Glutamatergic neuron (in vitro differentiated cells): ENCODE results near the gene TCEANC2. TPM values are rescaled to one million over a fixed set of nuclear protein-coding genes. Genes with fewer than 3 reads are reported as not detected.

Experiments used
- DNase-seq: peaks from one replicate; pipeline ENCODE4 v3.0.0; 2022
- H3K27ac Mint-ChIP-seq: one replicate; pipeline ENCODE4 v1.8.0; 2020; ENCODE audit warnings: mild to moderate bottlenecking, mixed read lengths, inconsistent platforms; ENCODE audit not compliant: unreplicated experiment
- H3K27me3 Mint-ChIP-seq: one replicate; pipeline ENCODE4 v1.8.0; 2020; ENCODE audit warnings: mild to moderate bottlenecking, moderate library complexity, mixed read lengths, inconsistent platforms; ENCODE audit not compliant: unreplicated experiment
- H3K36me3 Mint-ChIP-seq: one replicate; pipeline ENCODE4 v1.8.0; 2020; ENCODE audit warnings: mild to moderate bottlenecking, mixed read lengths, inconsistent platforms; ENCODE audit not compliant: unreplicated experiment
- H3K4me1 Mint-ChIP-seq: one replicate; pipeline ENCODE4 v1.8.0; 2020; ENCODE audit warnings: mild to moderate bottlenecking, low read depth, mixed read lengths, inconsistent platforms; ENCODE audit not compliant: unreplicated experiment
- H3K4me3 Mint-ChIP-seq: one replicate; pipeline ENCODE4 v1.8.0; 2020; ENCODE audit warnings: mild to moderate bottlenecking, mixed read lengths, inconsistent platforms; ENCODE audit not compliant: unreplicated experiment
- H3K9me3 Mint-ChIP-seq: one replicate; pipeline ENCODE4 v1.8.0; 2020; ENCODE audit warnings: mild to moderate bottlenecking, moderate library complexity, mixed read lengths, inconsistent platforms; ENCODE audit not compliant: unreplicated experiment
- CTCF ChIP-seq: fragments of 200-600 bp; sonication (generic); IDR thresholded peaks from one replicate; pipeline ENCODE4 v1.5.0; 2021; ENCODE audit not compliant: partially characterized antibody, unreplicated experiment
- total RNA-seq: library from RNA; stranded (reverse); fragmentation: NEBNext Ultra II Directional; extraction: Animal tissue kit (Norgen Biotek cat#: 25700); gene quantifications from one replicate; pipeline ENCODE4 v1.2.1, GENCODE V29; 2021; ENCODE audit not compliant: unreplicated experiment

The TCEANC2 gene
- total RNA-seq, 1 donor from 2014 or later = 10.7 TPM

DNA sequence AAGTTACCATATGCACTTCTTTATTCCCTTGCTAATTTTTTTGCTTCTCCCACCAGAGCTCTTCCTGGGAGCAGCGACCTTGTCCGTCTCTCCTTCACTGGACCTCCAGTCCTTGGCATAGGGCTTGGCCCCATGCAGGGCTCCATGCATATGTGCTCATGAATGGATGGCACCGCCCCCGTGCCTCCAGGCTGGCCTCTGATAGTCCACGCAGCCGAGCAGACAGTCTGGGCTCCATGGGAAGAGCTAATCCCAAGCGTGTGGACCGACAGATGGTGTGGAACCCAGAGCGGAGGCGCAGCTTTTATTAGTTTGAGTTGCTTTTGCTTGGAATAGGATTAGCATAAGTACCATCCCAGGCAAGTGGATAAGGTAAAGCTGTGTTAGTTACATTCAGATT is 57.6 kb downstream of the TCEANC2 start:
- H3K4me3 Mint-ChIP-seq = peak overlapping the region; percentile 9
- no peak for TF ChIP-seq CTCF
- no peaks in the 10 kb centered on the region for H3K36me3 Mint-ChIP-seq
- H3K9me3 Mint-ChIP-seq = no peaks in the 10 kb centered on the region
- peak; percentile 40 for DNase-seq
- H3K4me1 Mint-ChIP-seq = peaks cover 27% of the 10 kb centered on the region
- H3K27ac Mint-ChIP-seq = peak overlapping the region; percentile 53
- H3K27me3 Mint-ChIP-seq = peaks cover 2% of the 10 kb centered on the region

GRCh38 chr1:54111624-54112023 is 58.2 kb downstream of the TCEANC2 start:
- Mint-ChIP-seq H3K9me3 (no peaks in the 10 kb centered on the region), H3K4me1 (peaks cover 27% of the 10 kb centered on the region), H3K4me3 (no peak overlapping the region), H3K36me3 (no peaks in the 10 kb centered on the region), H3K27me3 (peaks cover 2% of the 10 kb centered on the region), H3K27ac (peak overlapping the region; percentile 53)
- DNase-seq = no peak
- no peak for TF ChIP-seq CTCF

- Mint-ChIP-seq H3K9me3 (no peaks in the 10 kb centered on the region), H3K36me3 (no peaks in the 10 kb centered on the region), H3K27me3 (peaks cover 2% of the 10 kb centered on the region), H3K4me1 (peaks cover 26% of the 10 kb centered on the region), H3K4me3 (no peak overlapping the region), H3K27ac (no peak overlapping the region)
- no peak for DNase-seq
- no peak for TF ChIP-seq CTCF
These were observed 58.6 kb downstream of the TCEANC2 start for GRCh38 chr1:54112027-54112426.

DNA sequence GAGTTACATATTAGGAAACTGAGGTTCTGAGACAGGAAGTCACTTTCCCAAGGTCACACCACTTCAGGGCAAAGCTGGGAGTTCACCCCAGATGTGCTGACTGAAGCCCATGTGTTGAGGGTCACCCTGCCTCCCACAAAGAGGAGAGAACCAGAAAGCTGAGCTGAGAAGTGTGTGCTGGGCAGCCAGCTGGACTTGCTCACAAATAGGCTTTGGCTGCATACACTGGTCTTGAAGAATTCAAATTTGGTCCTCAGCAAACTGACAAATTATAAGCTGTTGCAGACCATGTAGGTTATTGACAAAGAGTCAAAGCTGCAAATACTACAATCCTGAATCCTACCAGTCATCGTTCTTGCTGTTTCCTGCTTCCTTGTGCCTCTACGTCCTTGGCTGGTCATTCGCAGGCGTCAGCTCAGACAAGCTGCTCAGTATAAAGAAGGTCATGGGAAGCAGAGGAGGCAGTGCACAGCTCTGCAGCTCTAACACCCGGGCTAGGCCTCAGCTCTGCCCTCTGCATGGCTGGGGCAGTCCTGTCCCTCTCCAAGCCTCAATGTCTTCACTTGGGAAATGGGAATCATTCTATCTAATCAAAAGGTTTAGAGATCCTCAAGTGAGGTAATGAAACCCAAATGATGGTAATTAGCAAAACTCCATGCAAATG is 59.4 kb downstream of the TCEANC2 start:
- H3K27me3 Mint-ChIP-seq = peaks cover 2% of the 10 kb centered on the region
- DNase-seq = no peak
- H3K27ac Mint-ChIP-seq = no peak overlapping the region
- peaks cover 23% of the 10 kb centered on the region for H3K4me1 Mint-ChIP-seq
- no peaks in the 10 kb centered on the region for H3K9me3 Mint-ChIP-seq
- no peak for TF ChIP-seq CTCF
- H3K36me3 Mint-ChIP-seq = no peaks in the 10 kb centered on the region
- H3K4me3 Mint-ChIP-seq = no peak overlapping the region

GRCh38 chr1:54114001-54114400 is 60.6 kb downstream of the TCEANC2 start:
- Mint-ChIP-seq H3K4me1 (peaks cover 20% of the 10 kb centered on the region), H3K27me3 (peaks cover 2% of the 10 kb centered on the region), H3K9me3 (no peaks in the 10 kb centered on the region), H3K4me3 (no peak overlapping the region), H3K36me3 (no peaks in the 10 kb centered on the region), H3K27ac (no peak overlapping the region)
- no peak for TF ChIP-seq CTCF
- no peak for DNase-seq
